Suprapubic skin (tissue), 4 donors: Measurements from ENCODE around the gene FARS2.

Source experiments
- CTCF ChIP-seq, 2 donors: fragments of 200-600 bp in 1 of 2; fragments of 450-650 bp in 1 of 2; sonication (generic) in 1 of 2; IDR thresholded peaks; one replicate each; pipeline ENCODE4 v1.5.1; 2016 to 2019; ENCODE audit warnings: antibody characterized with exemption in 2 of 2, mild to moderate bottlenecking in 1 of 2, moderate library complexity in 1 of 2
- EP300 ChIP-seq: sonication (generic); formaldehyde crosslinking; IDR thresholded peaks from one replicate; pipeline ENCODE4 v1.6.1; 2017; ENCODE audit warnings: antibody characterized with exemption
- POLR2AphosphoS5 ChIP-seq, 3 donors: sonication (generic); formaldehyde crosslinking; IDR thresholded peaks; one replicate each; pipeline ENCODE4 v1.6.1; 2017; ENCODE audit warnings: antibody characterized with exemption in 3 of 3

GRCh38 chr6:5553767-5554166 lies 292.5 kb downstream of the FARS2 start:
- TF ChIP-seq CTCF (IDR thresholded peaks at IDR 0.05), result no peak
- TF ChIP-seq EP300, result no peak
- TF ChIP-seq POLR2AphosphoS5 (IDR thresholded peaks at IDR 0.05), result no peak
